SK-N-MC (cell line): Measurements from ENCODE around the gene STARD9.

Source experiments
- EZH2 ChIP-seq: fragments of 200-600 bp; sonication (generic); IDR thresholded peaks from one replicate; pipeline ENCODE4 v1.6.1; 2017; ENCODE audit warnings: antibody characterized with exemption
- FOXP2 ChIP-seq: optimal IDR thresholded peaks from 2 replicates; pipeline ENCODE3; 2011; ENCODE audit warnings: mild to moderate bottlenecking, moderate library complexity; ENCODE audit not compliant: insufficient read depth; ENCODE audit errors: extremely low read length, control extremely low read depth
- POLR2AphosphoS5 ChIP-seq: IDR thresholded peaks from 2 replicates; pipeline ENCODE4 v1.6.1; 2012; ENCODE audit warnings: mild to moderate bottlenecking, low read depth, low read length, borderline replicate concordance

DNA sequence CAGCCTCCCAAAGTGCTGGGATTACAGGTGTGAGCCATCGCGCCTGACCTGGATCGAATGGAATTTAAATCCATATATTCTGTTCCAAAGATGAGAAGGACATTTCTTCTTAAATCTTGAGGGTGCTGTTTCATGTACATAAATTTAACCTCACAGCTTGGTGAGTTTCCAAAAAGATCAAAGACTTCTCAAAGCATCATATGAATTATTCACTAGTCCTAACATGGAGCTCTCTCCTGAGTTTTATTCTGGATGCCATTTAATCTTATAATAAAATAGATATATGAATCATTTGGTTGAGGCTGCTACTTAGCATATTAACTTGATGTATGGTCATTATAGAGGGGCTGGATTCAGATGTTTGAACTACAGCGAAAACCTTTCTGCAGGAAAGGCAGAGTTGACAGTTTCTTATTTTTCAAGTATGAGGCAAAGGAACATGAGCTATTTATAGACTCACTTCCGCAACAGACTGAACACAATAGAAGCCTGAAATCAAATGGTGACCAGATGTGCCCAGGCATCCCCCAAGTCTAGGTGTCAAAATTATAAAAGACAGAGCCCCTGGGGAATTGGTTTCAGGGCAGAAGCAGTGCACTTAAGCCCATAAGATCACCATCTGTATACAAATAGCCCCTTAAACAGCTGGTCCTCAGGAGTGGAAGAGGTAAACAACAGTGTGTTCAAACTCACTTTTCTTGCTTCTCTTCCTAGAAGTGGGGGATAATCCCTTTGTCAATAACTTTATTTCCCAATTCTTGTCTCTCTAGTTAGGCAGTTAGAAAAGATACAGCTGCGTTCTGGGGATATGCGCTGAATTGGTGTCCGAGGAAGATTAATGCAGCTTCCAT, 29.7 kb downstream of the STARD9 start:
- TF ChIP-seq EZH2 (no peak), POLR2AphosphoS5 (no peak), FOXP2 (no peak)
